Measurements from ENCODE around the gene GJA9. TPM values are rescaled to one million over a fixed set of nuclear protein-coding genes. Genes with fewer than 3 reads are reported as not detected.

The GJA9 gene
- total RNA-seq, 1 experiment from 2014 or later = not detected

- Mint-ChIP-seq H3K27ac (no peak overlapping the region), H3K9me3 (peaks cover 15% of the 10 kb centered on the region), H3K27me3 (ENCODE audit: low read depth) (peaks cover 4% of the 10 kb centered on the region), H3K4me1 (no peaks in the 10 kb centered on the region), H3K36me3 (peaks cover 8% of the 10 kb centered on the region), H3K4me3 (no peak overlapping the region)
- POLR2A ChIA-PET = no interaction called here
- TF ChIP-seq FOXP4 (CRISPR knock-in tag; IDR thresholded peaks at IDR 0.05) = no peak
- no peak for TF ChIP-seq ESRRA (CRISPR knock-in tag; IDR thresholded peaks at IDR 0.05; ENCODE audit: borderline replicate concordance)
- TF ChIP-seq CREB1 (CRISPR knock-in tag; IDR thresholded peaks at IDR 0.05) = no peak
- no peak for TF ChIP-seq CTCF (IDR thresholded peaks at IDR 0.05)
- TF ChIP-seq ZNF512 (CRISPR knock-in tag; IDR thresholded peaks at IDR 0.05; ENCODE audit: borderline replicate concordance) = no peak
- no peak for TF ChIP-seq ZNF317 (CRISPR knock-in tag; IDR thresholded peaks at IDR 0.05; ENCODE audit: borderline replicate concordance, low read depth)
- no peak for TF ChIP-seq ZNF219 (CRISPR knock-in tag; IDR thresholded peaks at IDR 0.05; ENCODE audit: borderline replicate concordance)
- TF ChIP-seq ELF4 (CRISPR knock-in tag; IDR thresholded peaks at IDR 0.05; ENCODE audit: low read depth) = no peak
- TF ChIP-seq ERG (CRISPR knock-in tag; IDR thresholded peaks at IDR 0.05) = no peak
- TF ChIP-seq SMAD4 (CRISPR knock-in tag; IDR thresholded peaks at IDR 0.05) = no peak
- TF ChIP-seq RELA (CRISPR knock-in tag; IDR thresholded peaks at IDR 0.05; ENCODE audit: borderline replicate concordance) = no peak
- no peak for TF ChIP-seq CREM (CRISPR knock-in tag; IDR thresholded peaks at IDR 0.05)
- no peak for TF ChIP-seq ZNF423 (CRISPR knock-in tag; IDR thresholded peaks at IDR 0.05)
- TF ChIP-seq ZNF232 (CRISPR knock-in tag; IDR thresholded peaks at IDR 0.05) = no peak
- no peak for TF ChIP-seq NR2C2 (CRISPR knock-in tag; IDR thresholded peaks at IDR 0.05)
- no peak for TF ChIP-seq CBFB (CRISPR knock-in tag; IDR thresholded peaks at IDR 0.05; ENCODE audit: low read depth)
- TF ChIP-seq FOXP1 (CRISPR knock-in tag; IDR thresholded peaks at IDR 0.05; ENCODE audit: borderline replicate concordance) = no peak
- CTCF ChIA-PET = interaction anchor here (0.5 kb wide), 1 partner anchor 172 kb away, joined by 4 read pairs; no protein-coding TSS in a partner anchor
- no peak for DNase-seq (ENCODE audit: low spot score)
- no peak for ATAC-seq
Measured at GRCh38 chr1:38908821-38909220, 27.4 kb upstream of the GJA9 start.

GRCh38 chr1:38905985-38906384 lies 24.6 kb upstream of the GJA9 start:
- Mint-ChIP-seq H3K4me1 (no peaks in the 10 kb centered on the region), H3K4me3 (no peak overlapping the region), H3K9me3 (peaks cover 15% of the 10 kb centered on the region), H3K36me3 (peaks cover 8% of the 10 kb centered on the region), H3K27ac (no peak overlapping the region), H3K27me3 (ENCODE audit: low read depth) (peaks cover 4% of the 10 kb centered on the region)
- TF ChIP-seq GTF2I (CRISPR knock-in tag; conservative IDR thresholded peaks at IDR 0.05) (0 out of 2 replicates have a peak, but pooled peaks have one; percentile 9), IRF1 (CRISPR knock-in tag; IDR thresholded peaks at IDR 0.05) (no peak)
- ChIA-PET POLR2A (no interaction called here), CTCF (no interaction called here)
- ATAC-seq = no peak
- no peak for DNase-seq (ENCODE audit: low spot score)
